A673 (cell line): Measurements from ENCODE around the gene LSM2. TPM values are rescaled to one million over a fixed set of nuclear protein-coding genes. Genes with fewer than 3 reads are reported as not detected.

Experiments used
- BruUV-seq: library from RNA; stranded (reverse); fragments of 400-500 nt; replicated peaks from 2 replicates; lab custom pipeline; 2021; lab: Mats Ljungman, UMichigan
- CTCF ChIA-PET: fragments of 300-600 bp; sonication (Branson Sonifier 250); formaldehyde crosslinking; loops from one replicate; lab custom pipeline; 2022; ENCODE audit warnings: antibody characterized with exemption; lab: Charles Lee
- POLR2A ChIA-PET: fragments of 300-600 bp; sonication (Branson Sonifier 250); formaldehyde crosslinking; loops from one replicate; lab custom pipeline; 2022; ENCODE audit warnings: antibody characterized with exemption; ENCODE audit not compliant: low non-redundant PET; lab: Charles Lee
- DNase-seq: peaks from one replicate; pipeline ENCODE4 v3.0.0-alpha.2; 2015; ENCODE audit warnings: low spot score
- H3K27ac ChIP-seq: fragments of 200-600 bp; sonication (generic); 2 replicates; pipeline ENCODE4 v1.5.1; 2016; ENCODE audit warnings: mixed run types, low read depth, mild to moderate bottlenecking, mixed read lengths, antibody characterized with exemption, low read length; ENCODE audit not compliant: poor library complexity, severe bottlenecking
- H3K27me3 ChIP-seq: fragments of 200-600 bp; sonication (generic); replicated peaks from 2 replicates; pipeline ENCODE4 v1.6.1; 2017; ENCODE audit warnings: mixed run types, low read depth, mild to moderate bottlenecking, mixed read lengths, antibody characterized with exemption, low read length; ENCODE audit not compliant: insufficient read depth, poor library complexity
- H3K36me3 ChIP-seq: fragments of 200-600 bp; sonication (generic); 2 replicates; pipeline ENCODE4 v1.6.1; 2016; ENCODE audit warnings: mixed run types, mild to moderate bottlenecking, mixed read lengths, antibody characterized with exemption, low read length; ENCODE audit not compliant: insufficient read depth, poor library complexity, severe bottlenecking
- H3K4me1 ChIP-seq: fragments of 200-600 bp; sonication (generic); 2 replicates; pipeline ENCODE4 v1.6.1; 2017; ENCODE audit warnings: mixed run types, mild to moderate bottlenecking, mixed read lengths, antibody characterized with exemption, low read length; ENCODE audit not compliant: insufficient read depth, poor library complexity, severe bottlenecking
- H3K4me3 ChIP-seq: fragments of 200-600 bp; sonication (generic); 2 replicates; pipeline ENCODE4 v1.5.1; 2016; ENCODE audit warnings: low read depth, mixed run types, mild to moderate bottlenecking, mixed read lengths, low read length; ENCODE audit not compliant: poor library complexity, severe bottlenecking
- H3K9me3 ChIP-seq: fragments of 200-600 bp; sonication (generic); 2 replicates; pipeline ENCODE4 v1.6.1; 2016; ENCODE audit warnings: mixed run types, low read depth, mild to moderate bottlenecking, mixed read lengths, antibody characterized with exemption, low read length; ENCODE audit not compliant: poor library complexity, severe bottlenecking
- EZH2 ChIP-seq: fragments of 200-600 bp; sonication (generic); IDR thresholded peaks from 2 replicates; pipeline ENCODE4 v1.6.1; 2017; ENCODE audit warnings: borderline replicate concordance, low read depth, mild to moderate bottlenecking, mixed read lengths, antibody characterized with exemption, low read length; ENCODE audit not compliant: poor library complexity, severe bottlenecking
- intact Hi-C: fragments of 100-400 bp; cut with micrococcal nuclease; formaldehyde crosslinking; loops from one replicate; pipeline ENCODE4 v1.10.0; 2022; ENCODE audit not compliant: unreplicated experiment
- total RNA-seq: library from RNA; stranded (reverse); gene quantifications from 2 replicates; pipeline ENCODE4 v1.2.3, GENCODE V29; 2021
- TF ChIP-seq, protein P1 (sequence below): fragments of 300-800, 200-600 bp; sonication (generic); conservative IDR thresholded peaks from 2 replicates; pipeline ENCODE4 v1.5.1; 2017; ENCODE audit warnings: low read depth, mild to moderate bottlenecking, antibody characterized with exemption, low read length, moderate library complexity, mixed read lengths

The LSM2 gene
- total RNA-seq, 1 experiment from 2014 or later, result 99.8 TPM

DNA sequence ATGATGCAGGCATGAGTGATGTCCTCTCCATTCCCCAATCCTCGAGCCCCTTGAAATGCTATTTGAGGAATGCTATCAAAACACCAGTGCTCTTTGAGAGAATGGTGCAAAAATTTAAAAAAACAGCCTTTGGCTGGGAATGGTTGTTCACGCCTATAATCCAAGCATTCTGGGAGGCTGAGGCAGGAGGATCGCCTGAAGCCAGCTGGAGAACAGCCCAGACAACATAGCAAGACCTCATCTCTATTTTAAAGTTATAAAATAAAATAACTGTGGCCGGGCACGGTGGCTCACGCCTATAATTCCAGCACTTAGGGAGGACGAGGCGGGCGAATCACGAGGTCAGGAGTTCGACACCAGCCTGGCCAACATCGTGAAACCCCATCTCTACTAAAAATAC is 7.0 kb downstream of the LSM2 start:
- H3K4me3 ChIP-seq, result no peak overlapping the region
- H3K27ac ChIP-seq, result no peak overlapping the region
- no peak for DNase-seq
- H3K4me1 ChIP-seq, result peaks cover under 1% of the 10 kb centered on the region
- ChIA-PET CTCF (no interaction called here), POLR2A (no interaction called here)
- no peaks in the 10 kb centered on the region for H3K9me3 ChIP-seq
- intact Hi-C loops, result no loop called here
- BruUV-seq, result no TSS peak
- H3K36me3 ChIP-seq, result peaks cover 29% of the 10 kb centered on the region
- no peaks in the 10 kb centered on the region for H3K27me3 ChIP-seq
- TF ChIP-seq, protein P1, sequence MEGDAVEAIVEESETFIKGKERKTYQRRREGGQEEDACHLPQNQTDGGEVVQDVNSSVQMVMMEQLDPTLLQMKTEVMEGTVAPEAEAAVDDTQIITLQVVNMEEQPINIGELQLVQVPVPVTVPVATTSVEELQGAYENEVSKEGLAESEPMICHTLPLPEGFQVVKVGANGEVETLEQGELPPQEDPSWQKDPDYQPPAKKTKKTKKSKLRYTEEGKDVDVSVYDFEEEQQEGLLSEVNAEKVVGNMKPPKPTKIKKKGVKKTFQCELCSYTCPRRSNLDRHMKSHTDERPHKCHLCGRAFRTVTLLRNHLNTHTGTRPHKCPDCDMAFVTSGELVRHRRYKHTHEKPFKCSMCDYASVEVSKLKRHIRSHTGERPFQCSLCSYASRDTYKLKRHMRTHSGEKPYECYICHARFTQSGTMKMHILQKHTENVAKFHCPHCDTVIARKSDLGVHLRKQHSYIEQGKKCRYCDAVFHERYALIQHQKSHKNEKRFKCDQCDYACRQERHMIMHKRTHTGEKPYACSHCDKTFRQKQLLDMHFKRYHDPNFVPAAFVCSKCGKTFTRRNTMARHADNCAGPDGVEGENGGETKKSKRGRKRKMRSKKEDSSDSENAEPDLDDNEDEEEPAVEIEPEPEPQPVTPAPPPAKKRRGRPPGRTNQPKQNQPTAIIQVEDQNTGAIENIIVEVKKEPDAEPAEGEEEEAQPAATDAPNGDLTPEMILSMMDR, result no peak
- TF ChIP-seq EZH2, result no peak

DNA sequence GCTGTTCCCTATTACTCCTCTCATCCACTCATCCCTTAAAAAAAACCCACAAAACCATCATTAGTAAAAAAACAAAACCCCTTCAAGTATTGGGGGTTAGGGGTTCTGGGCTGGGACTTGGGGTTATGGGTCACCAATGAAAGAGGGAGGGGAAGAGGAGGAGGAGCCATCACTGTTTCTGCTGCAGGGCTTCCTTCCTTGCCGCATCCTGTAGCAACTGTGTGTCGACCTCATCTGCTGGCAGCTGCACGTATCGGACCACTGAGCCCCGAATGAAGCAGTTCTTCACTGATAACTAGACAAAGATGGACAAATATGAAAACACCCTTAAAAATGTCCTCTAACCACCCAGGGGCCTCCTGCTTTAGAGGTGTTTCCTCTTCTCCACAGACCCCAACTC is 9.2 kb downstream of the LSM2 start:
- CTCF ChIA-PET, result no interaction called here
- DNase-seq, result no peak
- Histone ChIP-seq H3K4me1 (peaks cover 11% of the 10 kb centered on the region), H3K36me3 (peaks cover 34% of the 10 kb centered on the region), H3K27ac (no peak overlapping the region), H3K9me3 (no peaks in the 10 kb centered on the region), H3K27me3 (no peaks in the 10 kb centered on the region), H3K4me3 (no peak overlapping the region)
- POLR2A ChIA-PET, result no interaction called here
- intact Hi-C loops, result no loop called here
- no peak for TF ChIP-seq EZH2
- TF ChIP-seq, protein P1, result no peak
- BruUV-seq, result no TSS peak

DNA sequence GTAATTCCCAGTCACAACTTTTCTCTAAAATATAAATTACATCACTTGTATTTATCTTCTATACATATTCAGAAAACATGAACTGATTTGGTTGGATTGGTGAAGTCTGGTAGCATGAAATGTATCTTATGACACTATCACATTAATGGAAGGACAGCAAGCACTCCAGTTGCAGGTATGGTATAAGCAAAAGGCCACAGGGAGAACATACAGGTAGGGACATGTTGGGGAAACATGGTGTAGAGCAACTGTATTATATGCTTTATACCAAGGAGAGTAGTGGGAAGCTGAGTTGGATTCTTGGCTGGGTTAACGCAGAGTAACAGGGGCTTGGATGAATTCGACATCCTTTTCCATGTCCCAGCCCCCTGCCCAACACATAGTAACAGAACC is 9.8 kb downstream of the LSM2 start:
- TF ChIP-seq, protein P1, result no peak
- no peak for TF ChIP-seq EZH2
- Histone ChIP-seq H3K27me3 (no peaks in the 10 kb centered on the region), H3K4me3 (no peak overlapping the region), H3K4me1 (peaks cover 11% of the 10 kb centered on the region), H3K27ac (peak overlapping the region; percentile 99), H3K36me3 (peaks cover 38% of the 10 kb centered on the region), H3K9me3 (no peaks in the 10 kb centered on the region)
- CTCF ChIA-PET, result interaction anchor here (1.2 kb wide), 1 partner anchor 17 kb away, joined by 5 read pairs; no protein-coding TSS in a partner anchor
- BruUV-seq, result no TSS peak
- DNase-seq, result no peak
- POLR2A ChIA-PET, result no interaction called here
- intact Hi-C loops, result no loop called here
